NK-92 (cell line): ENCODE data around the gene PNPLA2.
A peak's percentile ranks its signal among the peaks of the same experiment; 100 is the strongest.

Experiments
- DNase-seq: peaks from one replicate; lab custom pipeline; 2025; ENCODE audit not compliant: unreplicated experiment; lab: John Stamatoyannopoulos, UW

PNPLA2 gene

GRCh38 chr11:797296-798092 is 21.2 kb upstream of the PNPLA2 start:
- no peak for DNase-seq

DNA sequence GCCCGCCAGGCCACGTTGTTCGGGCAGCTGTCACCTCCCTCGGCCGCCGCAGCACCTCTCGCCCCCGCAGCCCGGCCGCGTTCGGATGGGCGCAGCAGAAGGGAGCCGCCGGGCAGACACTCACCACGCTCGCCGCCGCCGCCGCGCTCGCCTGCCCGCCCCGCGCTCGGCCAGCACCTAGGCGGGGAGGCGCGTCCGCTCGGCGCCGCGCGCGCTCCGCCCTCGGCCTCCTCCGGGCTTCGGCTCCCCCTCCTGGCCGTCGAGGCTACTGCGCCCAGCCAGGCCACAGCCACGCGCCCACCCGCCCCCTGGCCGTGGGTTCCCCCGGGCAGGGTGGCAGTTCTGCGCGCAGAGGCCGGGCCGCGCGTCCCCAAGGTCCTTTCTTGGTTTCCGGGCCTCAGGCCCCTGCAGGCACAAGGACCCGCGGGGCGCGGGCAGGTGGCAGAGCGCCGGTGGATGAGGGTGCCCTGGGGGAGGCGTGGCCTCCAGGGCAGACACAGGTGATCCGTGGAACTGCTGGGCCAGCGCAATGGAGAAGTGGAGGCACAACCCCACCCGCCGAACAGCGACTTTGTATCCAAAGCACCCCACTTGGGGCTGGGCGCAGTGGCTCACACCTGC is 20.5 kb upstream of the PNPLA2 start, which contains the start of gene SLC25A22:
TSS of gene SLC25A22 (minus strand) at position 189 of the 621 bp plus-strand sequence. CDS start 3,275 bp downstream, outside the sequence.
- DNase-seq = no peak

- DNase-seq = no peak
These were observed 18.9 kb upstream of the PNPLA2 start for GRCh38 chr11:799641-800316.

DNA sequence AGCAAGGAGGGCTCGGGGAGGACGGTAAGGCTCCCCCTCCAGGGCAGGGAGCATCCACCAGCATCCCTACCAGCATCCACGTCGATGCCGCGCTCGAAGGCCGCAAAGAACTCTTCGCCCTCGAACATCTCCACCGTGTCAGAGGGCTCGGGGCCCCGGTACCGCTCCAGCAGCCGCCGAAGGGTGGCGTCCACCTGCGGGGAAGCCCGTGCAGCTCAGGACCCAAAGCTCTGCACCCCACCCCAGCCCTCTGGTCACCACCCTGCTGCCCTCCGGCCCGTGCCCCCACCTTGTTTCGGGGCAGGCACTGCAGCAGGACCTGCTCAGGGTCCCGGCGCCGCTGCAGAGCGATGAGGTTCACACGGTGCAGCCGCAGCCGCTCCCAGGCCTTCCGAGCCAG is 18.2 kb upstream of the PNPLA2 start:
- no peak for DNase-seq

- no peak for DNase-seq
These were observed 17.5 kb upstream of the PNPLA2 start for GRCh38 chr11:801097-801780.

- no peak for DNase-seq
These were observed 16.6 kb upstream of the PNPLA2 start for GRCh38 chr11:802018-802617.

- DNase-seq = no peak
These were observed 15.8 kb upstream of the PNPLA2 start for GRCh38 chr11:802693-803466.

DNA sequence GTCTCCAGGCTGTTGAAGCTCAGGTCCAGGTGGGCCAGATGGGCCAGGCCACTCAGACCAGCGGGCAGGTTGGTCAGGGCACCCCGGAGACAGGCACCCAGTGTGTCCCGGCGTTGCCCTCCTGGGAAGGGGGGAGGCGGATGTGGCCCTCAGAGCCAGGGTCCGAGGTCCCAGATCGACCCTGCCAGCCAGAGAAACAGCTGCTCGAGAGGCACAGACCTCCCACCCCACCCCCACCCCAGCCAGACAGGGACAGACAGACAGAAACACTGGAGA is 15.3 kb upstream of the PNPLA2 start:
- no peak for DNase-seq

DNA sequence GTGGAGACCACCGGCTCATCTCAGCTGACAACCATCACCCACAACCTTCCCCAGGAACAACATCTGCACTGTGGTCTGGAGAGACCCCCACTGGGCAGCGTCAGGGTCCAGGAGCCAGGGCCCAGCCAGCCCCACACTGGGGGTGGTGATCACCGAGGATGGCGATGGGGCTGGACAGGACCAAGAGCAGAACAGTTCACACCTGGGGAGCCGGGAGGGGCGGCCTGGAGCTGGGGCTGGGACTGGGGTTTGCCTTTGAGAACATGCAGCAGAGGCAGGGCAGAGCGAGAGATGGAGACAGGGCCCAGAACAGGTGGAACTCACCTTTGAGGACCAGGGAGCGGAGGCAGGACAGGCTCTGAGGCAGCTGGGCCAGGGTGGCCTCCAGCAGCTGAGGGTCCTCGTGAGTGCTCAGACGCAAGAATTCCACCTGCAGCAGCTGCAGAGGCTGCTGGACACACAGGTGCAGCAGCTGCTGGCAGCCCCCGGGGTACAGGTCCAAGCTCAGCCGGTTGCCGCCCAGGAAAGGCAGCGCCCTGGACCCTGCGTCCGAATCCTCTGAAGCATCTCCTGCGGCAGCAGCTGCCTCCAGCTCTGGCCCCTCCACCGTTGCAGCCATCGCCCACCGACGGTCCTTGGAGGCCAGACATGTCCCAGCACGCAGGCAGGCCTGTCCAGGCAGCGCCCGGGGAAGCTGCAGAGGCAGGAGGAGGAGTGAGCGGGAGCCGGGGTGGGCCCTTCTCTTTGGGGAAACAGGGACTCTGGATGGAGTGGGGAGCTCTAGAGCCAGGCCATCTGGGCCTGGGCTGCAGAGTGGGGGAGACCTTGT is 14.7 kb upstream of the PNPLA2 start:
- no peak for DNase-seq

- DNase-seq = no peak
These were observed 14.1 kb upstream of the PNPLA2 start for GRCh38 chr11:804599-804964.

- DNase-seq = no peak
These were observed 10.1 kb upstream of the PNPLA2 start for GRCh38 chr11:808427-809286.

DNA sequence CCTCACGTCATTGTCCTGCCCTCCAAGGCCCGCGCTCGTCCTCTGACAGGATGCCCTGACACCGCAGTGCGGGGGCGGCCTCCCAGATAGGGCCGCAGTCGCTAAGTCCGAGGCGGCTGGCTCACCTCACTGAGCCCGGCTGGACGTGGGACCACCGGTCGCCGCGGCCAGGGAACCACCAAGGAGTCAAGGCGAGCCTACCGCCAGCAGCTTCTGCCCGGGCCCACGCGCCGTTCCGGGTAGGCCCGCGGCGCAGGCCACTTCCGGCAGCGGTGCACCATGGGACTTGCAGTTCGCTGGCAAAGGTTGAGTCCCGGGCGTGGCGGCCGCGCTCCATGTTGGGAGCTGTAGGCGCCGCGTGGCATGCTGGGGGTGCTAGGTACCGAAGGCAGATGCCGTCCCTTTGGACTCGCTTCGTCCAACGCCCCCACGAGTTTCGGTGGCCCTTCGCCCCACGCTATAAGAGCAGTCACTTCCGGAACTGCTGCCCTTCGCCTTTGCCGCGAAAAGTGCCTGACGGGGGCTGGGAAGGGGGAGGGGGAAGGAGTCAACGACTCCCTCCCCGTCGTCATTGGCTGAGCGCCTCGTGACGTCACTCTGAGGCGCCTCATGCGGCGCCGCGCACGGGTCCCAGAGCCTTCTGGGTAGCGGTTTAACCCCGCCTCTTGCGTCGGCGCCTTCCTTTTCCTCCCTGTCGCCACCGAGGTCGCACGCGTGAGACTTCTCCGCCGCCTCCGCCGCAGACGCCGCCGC is 9.3 kb upstream of the PNPLA2 start, which contains the start of gene RPLP2:
TSS of gene RPLP2 (plus strand) at position 681 of the 753 bp plus-strand sequence. CDS start 268 bp downstream, outside the sequence.
- DNase-seq = peak; percentile 81

DNA sequence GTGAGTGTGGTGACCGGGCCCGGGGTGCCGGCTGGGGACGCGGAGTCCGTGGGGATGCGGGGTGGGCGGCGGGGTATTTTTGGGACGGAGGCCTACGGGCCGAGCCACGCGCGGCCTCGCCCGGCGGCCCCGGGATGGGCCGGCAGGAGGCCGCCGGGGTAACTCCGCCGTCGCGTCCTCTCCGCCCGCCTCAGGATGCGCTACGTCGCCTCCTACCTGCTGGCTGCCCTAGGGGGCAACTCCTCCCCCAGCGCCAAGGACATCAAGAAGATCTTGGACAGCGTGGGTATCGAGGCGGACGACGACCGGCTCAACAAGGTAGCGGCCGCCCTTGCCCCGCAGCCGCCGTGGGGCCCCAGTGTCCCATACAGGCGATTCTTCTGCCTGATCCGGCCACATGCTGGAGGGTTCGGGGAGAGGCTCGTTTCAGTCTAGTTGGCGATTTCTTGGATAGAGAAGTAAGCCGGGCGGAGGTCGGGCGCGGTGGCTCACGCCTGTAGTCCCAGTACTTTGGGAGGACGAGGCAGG is 8.6 kb upstream of the PNPLA2 start:
- no peak for DNase-seq

DNA sequence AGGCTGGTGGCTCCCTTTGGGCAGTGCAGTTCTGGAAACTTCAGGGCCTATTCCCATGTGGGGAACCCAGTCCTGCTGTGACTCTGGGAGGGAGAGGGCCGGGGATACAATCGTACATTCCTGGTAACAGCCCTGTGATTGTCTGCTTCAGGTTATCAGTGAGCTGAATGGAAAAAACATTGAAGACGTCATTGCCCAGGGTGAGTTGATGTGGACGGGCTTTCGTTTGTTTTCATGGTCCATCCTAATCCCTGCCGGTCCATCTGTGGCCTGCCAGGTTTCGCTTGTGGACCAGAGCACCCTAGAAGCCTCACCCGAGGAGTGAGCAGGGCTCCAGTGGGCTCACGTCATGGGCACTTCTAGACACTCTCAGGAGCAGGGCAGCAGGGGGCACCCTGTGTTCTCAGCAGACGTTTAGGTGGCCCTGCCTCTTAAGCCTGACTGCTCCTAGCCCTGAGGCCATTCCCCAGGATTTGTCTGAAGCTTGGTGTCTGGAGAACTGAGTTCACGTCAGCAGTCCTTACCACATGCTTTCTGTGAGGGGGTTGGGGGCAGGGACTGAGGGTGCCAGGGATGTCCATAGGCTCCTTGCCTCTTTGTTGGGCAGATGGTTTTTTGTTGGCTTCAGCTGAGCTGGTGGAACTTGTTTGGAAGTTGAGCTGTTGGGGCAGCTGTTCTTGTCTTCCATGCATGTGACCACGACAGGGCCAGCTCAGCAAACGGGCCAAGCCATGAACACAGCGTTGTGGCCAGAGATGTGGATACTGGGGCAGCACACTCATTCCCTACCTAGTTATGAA is 7.1 kb upstream of the PNPLA2 start:
- DNase-seq = no peak

DNA sequence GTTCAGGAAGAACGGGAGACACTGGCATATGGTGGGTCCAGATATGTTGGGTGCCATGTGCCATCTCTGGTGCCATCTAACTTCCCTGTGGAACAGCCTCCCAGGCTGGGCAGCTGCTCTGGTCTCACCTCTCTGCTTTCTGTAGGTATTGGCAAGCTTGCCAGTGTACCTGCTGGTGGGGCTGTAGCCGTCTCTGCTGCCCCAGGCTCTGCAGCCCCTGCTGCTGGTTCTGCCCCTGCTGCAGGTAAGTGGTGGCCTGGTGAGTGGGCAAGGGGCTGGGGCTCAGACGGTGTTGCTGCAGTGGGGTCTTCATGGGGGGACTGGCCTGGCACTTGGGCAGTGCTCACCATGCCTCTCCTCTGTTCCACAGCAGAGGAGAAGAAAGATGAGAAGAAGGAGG is 6.3 kb upstream of the PNPLA2 start:
- no peak for DNase-seq

- no peak for DNase-seq
These were observed 5.7 kb upstream of the PNPLA2 start for GRCh38 chr11:813072-813455.
